HG03521 (cell line): ENCODE data around the gene VIT.
"Not testable (repeated sequence)": the region's sequence is repeated elsewhere in the genome, so short reads cannot be mapped to it uniquely, and the experiment has no call there.

Experiments
- ATAC-seq: cut with Tn5 transposase; IDR thresholded peaks from one replicate; pipeline ENCODE4 v1.9.1; 2021; ENCODE audit warnings: mild to moderate bottlenecking, moderate library complexity; ENCODE audit not compliant: unreplicated experiment

Gene VIT

DNA sequence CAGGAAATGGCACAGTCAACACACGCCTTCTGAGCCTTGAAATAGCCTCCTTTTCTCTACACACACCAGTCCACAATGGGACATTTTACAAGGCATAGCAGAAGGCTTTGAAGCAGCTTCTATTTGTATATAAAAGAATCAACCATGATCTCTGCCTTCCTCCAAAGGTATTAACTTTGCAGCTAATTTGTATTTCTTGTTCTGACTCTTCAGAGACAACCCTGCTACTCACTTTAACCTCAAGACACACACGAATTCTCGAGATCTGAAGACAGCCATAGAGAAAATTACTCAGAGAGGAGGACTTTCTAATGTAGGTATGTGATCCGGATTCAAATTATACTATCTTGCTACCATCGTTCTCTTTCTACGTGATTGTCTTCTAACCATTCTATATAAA is 104.6 kb downstream of the VIT start:
- ATAC-seq = no peak

DNA sequence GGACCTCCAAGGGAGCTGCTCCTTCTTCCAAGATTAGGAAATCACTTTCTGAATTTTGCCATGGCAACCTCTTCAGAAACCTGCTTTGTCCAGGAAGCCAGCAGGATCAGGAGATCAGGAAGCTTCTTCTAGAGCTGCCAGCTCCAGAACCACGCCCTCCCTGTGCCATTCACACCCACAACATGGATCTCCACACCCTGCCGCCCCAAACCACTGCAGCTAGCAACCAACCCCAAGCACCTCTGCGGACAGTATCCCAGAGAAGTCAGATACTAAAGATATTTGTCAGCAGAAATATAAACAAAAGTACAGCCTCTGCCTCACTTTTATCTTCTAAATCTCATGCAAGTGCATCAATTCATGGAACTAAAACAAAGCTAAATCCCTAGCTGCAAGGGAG is 106.4 kb downstream of the VIT start:
- ATAC-seq = no peak

DNA sequence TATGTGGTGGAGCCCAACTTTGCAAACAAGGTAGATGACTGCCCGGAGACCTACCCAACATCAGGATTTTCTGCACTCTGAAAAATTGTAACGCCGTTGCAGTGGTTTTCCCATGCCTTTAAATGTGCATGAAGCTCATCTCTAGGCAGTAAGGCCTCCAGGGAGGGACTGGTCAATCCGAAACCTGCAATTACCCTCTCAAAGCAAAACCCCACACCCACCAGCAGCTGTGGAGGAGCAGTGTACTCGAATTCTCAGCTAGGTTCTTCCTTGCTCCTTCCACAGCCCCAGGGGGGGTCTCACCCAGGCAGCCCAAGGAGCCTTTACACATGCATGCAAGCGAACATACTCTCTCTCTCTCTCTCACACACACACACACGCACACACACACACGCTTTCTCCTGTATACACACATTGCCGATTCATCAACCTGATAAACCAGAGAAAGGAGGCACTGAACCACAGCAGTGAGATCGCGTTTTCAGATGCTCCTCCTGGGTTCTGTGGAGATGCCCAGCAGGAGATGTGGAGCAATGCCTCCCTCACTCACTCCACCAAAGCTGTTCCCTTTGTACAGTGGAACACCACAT is 109.2 kb downstream of the VIT start:
- no peak for ATAC-seq

DNA sequence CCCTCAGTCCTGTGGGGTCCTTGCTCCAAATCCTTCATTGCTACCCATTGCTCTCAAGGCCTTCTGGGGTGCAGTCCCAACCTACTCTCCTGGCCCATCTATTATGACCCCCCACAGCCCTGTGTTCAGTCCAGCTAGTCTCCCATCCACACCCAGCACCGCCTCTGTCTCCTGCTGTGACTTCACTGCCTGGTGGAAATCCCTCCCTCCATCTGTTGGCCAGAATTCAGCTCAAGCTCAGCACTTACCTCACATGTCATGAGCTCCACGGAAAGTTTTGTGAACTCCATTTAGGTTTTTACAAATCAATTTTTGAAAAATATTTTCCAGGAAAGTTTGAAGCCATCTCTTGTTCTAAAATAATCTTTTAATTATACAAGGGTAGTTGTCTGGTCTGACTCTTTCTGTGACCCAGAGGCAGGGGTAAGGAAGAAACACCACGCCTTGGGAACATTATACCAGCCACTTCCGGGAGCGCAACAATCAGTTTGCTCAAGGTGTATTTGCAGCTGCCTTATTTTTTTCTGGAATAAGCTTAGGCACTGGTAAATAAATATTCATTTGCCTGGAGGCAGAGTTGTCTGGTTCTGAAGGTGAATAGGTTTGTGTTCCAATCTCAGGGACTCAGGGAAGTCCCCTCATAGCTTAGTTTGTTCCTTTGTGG is 110.8 kb downstream of the VIT start:
- no peak for ATAC-seq

DNA sequence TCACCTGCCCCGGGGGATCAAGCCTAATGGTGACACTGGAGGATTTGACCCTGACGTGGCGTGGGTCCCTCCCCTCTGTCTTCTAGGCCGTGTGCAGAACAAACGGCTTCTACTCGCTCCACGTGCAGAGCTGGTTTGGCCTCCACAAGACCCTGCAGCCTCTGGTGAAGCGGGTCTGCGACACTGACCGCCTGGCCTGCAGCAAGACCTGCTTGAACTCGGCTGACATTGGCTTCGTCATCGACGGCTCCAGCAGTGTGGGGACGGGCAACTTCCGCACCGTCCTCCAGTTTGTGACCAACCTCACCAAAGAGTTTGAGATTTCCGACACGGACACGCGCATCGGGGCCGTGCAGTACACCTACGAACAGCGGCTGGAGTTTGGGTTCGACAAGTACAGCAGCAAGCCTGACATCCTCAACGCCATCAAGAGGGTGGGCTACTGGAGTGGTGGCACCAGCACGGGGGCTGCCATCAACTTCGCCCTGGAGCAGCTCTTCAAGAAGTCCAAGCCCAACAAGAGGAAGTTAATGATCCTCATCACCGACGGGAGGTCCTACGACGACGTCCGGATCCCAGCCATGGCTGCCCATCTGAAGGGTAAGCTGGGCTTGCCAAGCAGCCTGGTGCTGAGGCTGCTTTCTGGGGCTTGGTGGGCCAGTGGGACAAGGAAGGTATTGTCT is 112.0 kb downstream of the VIT start:
- no peak for ATAC-seq

DNA sequence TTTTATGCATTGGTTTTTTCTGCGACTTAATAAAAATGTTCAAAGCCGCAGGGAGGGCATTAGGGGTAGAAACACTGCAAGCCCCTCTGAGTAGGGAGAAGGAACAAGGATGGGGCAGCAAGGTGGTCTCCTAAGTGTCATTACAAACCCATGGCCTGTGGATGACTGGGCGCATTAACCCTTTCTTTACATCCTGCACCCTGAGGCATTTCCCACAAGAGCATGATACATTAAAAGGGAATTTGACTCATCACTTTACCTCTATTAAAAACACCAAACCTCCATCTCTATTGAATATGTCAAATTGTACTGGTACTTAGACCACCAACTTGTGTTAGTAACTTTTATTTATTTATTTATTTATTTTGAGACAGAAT is 112.5 kb downstream of the VIT start:
- no peak for ATAC-seq

DNA sequence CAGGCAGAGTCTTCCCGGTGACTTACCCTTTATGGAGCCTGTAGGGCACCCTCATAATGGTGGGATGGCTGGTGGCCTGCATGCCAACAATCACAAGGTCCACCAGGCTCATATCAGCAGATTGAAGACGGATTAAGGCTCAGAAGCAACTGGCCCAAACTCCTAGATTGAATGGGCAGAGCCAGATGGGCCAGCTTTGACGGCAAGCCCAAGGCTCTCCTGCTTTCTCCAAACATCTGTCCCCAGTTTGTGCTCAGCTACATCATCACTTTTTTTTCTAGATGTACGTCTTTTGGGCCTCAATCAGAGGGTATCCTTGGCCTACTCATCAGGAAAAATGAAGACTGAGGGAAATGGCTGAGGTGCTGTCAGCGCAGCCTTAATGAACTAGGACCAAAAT is 114.6 kb downstream of the VIT start:
- no peak for ATAC-seq

DNA sequence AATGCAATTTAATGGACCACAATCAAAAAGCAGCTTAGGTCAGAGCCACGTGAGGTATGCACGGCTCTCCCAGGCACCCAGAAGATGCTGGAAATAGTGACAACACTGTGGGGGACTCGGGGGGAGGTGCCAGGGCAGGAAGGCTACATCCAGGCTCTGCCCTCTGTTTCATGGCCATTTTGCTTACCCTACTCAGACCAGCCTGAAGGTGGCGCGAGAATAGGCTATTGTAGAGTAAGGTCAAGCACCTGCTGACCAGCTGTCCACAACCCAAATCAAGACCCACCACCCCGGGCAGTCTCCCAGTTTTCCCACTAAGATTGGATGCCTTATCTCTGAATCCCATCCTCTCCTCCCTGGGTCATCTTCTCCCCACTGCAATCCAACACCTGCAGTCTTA is 115.7 kb downstream of the VIT start:
- no peak for ATAC-seq

DNA sequence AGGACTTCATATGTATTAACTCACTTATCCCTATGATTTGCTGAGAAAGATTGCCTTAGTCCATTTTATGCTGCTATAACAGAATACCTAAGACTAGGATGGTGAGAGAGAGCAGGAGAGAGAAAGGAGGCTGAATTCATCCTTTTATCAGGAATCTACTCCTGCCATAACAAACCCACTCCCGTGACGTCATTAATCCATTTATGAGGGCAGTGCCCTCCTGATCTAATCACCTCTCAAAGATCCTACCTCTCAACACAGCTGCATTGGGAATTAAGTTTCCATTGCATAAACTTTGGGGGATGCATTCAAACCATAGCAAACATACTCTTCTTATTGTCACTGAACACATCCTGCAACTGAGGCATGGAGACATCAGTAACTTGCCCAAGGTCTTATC is 122.0 kb downstream of the VIT start:
- ATAC-seq = no peak

DNA sequence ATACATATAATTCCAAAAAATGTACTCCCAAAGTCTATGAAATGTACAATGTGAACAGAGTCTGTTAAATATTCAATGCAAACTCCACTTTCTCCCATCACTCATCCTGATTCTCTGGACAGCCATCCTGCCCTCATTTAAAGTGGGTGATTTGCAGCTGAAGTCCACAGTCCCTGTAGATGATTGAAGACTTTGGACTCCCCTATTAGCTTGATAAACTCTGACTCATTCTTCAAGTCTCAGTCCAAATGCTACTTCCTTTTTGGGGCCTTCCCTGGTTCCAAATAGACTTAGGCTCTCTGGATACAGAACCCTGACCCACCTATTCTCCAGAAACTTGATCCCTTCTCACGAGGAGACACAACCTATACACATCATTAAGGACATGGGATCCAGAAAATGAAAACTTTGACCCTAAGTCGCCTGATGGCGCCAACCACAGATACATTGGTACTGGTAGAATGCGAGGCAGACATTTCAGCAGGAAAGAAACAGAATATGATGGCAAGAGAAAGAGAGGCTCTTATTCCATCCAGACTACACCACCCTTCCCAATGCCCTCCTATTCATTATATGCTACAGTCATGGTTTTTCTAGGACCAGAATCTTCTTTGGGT is 122.7 kb downstream of the VIT start:
- ATAC-seq = no peak

DNA sequence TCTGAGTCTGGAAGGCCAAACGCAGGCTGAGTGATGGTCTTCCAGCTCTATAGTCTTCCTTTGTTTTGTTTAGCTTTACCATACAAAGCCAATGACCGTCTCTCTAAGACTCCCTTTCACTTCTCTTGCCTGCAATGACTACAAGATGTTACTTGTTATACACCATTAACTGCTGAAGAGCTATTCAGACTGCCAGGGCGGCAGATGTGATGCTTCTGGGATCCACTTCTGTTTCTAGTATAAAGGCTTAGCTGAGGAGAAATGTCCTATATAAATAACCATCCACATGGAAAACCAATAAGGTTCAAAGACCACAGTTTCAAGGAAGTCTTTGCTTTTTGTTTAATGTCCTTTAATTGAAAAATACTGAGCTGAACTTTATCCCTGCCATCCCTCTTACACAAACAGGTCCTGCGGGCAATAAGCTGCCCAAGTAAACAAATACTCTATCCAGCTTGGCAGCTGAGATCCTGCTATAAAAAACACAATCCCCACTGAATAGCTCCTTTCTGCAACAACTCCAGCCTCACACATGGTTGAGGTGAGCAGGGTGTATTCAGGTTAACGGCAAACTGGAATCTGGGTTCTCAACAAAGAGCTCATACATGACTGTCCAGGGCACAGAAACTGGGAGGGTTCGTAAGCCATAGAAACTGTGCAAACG is 124.6 kb downstream of the VIT start:
- no peak for ATAC-seq

DNA sequence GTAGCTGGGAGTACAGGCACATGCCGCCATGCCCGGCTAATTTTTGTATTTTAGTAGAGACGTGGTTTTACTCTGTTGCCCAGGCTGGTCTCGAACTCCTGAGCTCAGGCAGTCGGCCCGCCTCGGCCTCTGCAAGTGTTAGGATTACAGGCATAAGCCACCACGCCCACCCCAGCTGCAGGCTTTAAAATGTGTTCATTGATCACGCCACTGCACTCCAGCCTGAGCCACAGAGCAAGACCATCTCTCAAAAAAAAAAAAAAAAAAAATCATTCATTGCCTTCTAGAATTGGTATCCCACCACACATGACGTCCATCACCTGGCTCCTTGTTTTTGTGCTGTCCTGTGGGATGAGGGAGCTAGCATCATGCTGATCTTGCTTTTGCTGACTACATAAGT is 127.4 kb downstream of the VIT start:
- no peak for ATAC-seq

DNA sequence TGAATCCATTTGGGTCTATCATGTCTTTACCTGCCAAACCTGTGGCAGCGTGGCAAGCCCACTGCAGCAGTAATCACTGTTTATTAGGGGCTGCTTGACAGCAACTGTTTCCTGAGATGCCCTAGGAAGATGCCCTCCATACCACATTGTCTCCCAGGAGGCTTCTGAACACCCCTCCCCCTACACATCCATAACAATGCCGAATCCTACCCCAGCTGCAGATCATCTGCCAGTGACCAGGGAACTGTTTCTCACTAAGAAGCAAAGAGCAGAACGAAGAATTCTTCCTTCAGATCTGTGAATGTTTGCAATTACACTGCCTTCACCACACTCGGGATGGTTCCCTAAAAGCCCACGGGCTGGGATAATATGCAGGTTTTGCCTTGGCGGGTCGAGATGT is 127.8 kb downstream of the VIT start:
- ATAC-seq = no peak

DNA sequence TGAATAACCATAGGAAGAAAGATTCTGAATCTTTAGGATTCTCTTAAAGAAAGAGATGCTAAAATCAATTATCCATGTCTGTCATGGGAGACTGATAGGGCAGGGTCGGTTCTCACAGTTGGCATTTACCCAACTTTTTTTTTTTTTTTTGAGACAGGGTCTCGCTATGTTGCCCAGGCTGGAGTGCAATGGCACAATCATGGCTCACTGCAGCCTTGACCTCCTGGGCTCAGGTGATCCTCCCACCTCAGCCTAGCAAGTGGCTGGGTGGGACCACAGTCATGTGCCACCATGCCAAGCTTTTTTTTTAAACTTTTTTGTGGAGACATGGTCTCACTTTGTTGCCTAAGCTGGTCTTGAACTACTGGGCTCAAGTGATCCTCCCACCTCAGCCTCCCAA is 128.2 kb downstream of the VIT start:
- not testable (repeated sequence) for ATAC-seq

DNA sequence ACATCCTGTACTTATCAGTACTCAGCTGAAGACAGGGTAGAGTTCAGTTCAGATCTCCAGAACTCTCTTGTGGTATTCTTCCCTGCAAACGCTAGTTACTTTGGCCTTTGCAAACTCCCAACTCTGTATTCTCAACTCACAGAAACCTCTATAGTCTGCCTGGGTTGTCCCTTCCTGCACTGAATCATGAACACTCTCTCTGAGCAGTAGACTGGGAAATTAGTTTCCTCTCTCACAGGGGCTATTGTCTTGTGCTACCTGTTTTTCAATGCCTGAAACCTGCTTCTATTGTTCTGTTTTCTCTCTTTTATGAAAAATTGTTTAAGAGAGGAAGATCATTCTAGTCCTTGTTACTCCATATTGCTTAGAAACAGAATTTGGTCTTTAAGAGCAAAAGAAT is 134.7 kb downstream of the VIT start:
- ATAC-seq = no peak

DNA sequence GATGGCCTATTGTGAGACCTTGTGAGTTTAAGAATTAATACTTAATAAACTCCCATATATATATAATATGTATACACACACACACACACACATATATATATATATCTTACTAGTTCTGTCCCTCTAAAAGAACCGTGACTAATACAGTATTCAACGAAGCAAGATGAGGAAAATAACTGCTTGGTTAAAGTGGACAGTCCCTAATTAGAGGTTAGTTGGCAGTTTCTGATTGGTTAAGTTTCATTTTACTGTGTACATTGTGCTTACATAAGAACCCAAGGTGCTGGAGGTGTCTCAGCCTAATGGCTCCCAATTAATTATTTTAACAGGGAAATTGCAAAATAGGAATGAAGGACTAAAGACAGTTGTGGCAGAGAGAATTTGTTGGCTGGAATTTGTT is 137.7 kb downstream of the VIT start:
- ATAC-seq = no peak

DNA sequence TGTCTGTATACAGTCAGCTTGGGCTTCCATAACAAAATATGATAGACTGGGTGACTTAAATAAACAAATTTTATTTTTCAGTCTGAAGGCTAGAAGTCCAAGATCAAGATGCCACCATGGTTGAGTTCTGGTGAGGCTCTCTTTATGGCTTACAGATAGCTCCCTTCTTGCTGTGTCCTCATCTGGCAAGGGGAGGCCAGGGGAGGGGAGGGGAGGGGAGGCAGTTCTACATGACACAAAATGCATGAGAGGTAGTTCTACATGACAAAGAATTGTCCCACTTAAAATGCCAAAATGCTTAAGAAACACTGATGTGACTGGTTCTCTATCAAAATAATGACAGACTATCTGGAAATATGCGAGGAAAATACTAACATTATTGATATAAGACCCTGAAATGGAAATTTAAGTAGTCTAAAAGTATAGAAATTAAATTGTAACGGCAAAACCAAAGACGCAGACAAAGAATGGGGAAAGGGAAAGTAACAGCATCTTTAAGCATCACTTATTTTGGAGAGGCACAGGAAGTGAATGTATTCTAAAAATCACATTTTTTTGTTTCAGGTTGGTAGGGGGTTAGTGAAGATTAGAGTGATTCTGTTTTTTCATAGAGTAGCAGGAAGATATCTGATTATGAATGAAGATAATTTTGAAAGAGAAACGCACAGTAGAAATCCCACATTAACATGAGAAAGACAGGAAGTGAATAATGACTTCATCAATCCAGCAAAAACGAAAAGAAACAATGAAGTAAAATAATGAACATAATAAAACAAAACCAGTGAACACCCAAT is 138.4 kb downstream of the VIT start:
- ATAC-seq = no peak

DNA sequence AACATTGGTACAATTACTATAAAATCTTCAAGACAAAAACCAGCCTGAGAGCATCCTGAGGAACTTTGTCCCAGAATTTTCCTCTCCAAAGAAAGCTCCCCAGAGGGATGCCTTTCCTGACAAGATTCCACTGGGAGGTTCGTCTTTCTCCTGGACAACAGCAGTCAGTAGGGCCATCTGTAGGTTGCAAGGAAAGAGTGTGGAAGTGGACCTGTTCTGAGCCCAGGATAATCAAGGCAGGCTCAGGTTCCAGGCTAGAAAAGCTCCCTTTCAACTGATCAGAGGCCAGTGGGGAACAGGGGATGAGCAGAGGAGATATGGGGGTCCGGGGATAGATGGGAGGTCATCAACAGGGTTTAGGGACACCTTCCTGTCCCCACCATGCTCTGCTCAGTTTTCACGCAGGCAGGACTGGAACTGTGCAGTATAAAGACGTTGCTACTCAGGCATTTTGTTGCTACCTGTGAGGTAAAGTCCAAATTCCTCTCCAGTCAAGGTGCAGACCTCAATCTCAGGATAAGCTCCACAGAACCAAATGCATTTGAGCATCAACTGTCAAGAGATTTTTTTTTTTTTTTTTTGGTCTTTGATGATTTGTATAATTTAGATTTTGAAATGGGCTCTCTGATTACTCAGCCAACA is 143.6 kb downstream of the VIT start:
- no peak for ATAC-seq

DNA sequence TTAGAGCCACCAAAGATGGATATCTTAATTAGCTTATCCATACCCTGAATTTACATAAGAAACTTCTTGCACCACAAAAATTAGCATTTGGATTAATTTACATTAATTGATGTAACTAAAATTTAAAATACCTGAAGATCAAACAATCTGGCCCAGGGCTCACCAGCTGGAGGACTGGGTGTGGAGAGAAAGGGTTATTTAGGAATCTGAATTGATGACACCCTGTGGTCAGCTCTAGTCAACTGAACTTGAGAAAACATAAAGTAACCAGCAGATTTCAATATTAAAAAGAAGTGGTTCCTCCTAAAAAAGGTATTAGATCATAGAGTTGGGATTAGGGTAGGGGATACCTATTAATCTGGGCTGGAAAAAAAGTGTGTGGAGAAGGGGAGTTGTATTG is 147.3 kb downstream of the VIT start:
- ATAC-seq = no peak

DNA sequence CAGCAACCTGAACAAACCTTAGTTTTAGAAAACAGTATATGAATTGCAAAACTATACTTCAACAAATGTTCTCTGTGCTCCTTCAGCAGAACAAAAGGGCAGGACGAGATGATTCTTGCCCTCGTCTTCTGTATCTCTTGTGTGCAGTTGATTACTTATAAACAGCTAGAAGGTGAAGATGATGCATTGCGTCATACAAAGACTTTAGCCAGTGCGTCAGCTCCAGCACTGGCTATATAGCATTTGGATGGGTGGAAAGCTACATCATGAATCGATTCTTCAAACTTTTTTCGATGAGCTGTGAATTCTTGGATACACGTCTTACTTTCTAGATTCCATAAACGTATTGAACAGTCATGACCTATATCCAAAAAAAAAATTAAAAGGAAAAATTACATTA is 152.8 kb downstream of the VIT start:
- ATAC-seq = no peak
